Middle frontal gyrus (tissue), 1 donor: ENCODE measurements around the gene NBAS.

ENCODE experiments used
- DNase-seq: peaks from one replicate; pipeline ENCODE4 v3.0.0-alpha.2; 2015; ENCODE audit warnings: low spot score; ENCODE audit errors: extremely low spot score

NBAS gene

GRCh38 chr2:15560988-15561573 lies at the start of gene NBAS:
Gene NBAS (minus strand): TSS chr2:15561334. CDS start chr2:15561304, 30 bp downstream.
- peak; percentile 86 for DNase-seq

- no peak for DNase-seq
Measured at GRCh38 chr2:15610430-15610952, 49.4 kb upstream of the NBAS start.

- DNase-seq: no peak
Measured at GRCh38 chr2:15609341-15610042, 48.4 kb upstream of the NBAS start.

- no peak for DNase-seq
Measured at GRCh38 chr2:15608392-15608761, 47.2 kb upstream of the NBAS start.

GRCh38 chr2:15607709-15608391 lies 46.7 kb upstream of the NBAS start:
- DNase-seq: no peak

GRCh38 chr2:15606481-15607441 lies 45.6 kb upstream of the NBAS start:
- no peak for DNase-seq

GRCh38 chr2:15605721-15606120 lies 44.6 kb upstream of the NBAS start:
- no peak for DNase-seq

GRCh38 chr2:15603948-15604347 lies 42.8 kb upstream of the NBAS start:
- DNase-seq: no peak

- DNase-seq: no peak
Measured at GRCh38 chr2:15603044-15603765, 42.1 kb upstream of the NBAS start.

GRCh38 chr2:15602393-15602792 lies 41.3 kb upstream of the NBAS start:
- no peak for DNase-seq

GRCh38 chr2:15601681-15602080 lies 40.5 kb upstream of the NBAS start:
- no peak for DNase-seq

- no peak for DNase-seq
Measured at GRCh38 chr2:15599994-15600393, 38.9 kb upstream of the NBAS start.

GRCh38 chr2:15596968-15597367 lies 35.8 kb upstream of the NBAS start:
- DNase-seq: no peak

GRCh38 chr2:15596350-15596749 lies 35.2 kb upstream of the NBAS start:
- no peak for DNase-seq

- no peak for DNase-seq
Measured at GRCh38 chr2:15595936-15596335, 34.8 kb upstream of the NBAS start.

GRCh38 chr2:15595342-15595905 lies 34.3 kb upstream of the NBAS start:
- no peak for DNase-seq

GRCh38 chr2:15594291-15595256 lies 33.4 kb upstream of the NBAS start:
- no peak for DNase-seq

- DNase-seq: no peak
Measured at GRCh38 chr2:15593327-15593705, 32.2 kb upstream of the NBAS start.
